H1 (cell line): Measurements from ENCODE around the gene GALNT9. TPM values are rescaled to one million over a fixed set of nuclear protein-coding genes. Genes with fewer than 3 reads are reported as not detected.

Experiments
- CTCF ChIA-PET: fragments of 300-600 bp; sonication (Branson Sonifier 250); formaldehyde crosslinking; loops from one replicate; lab custom pipeline; 2021; ENCODE audit not compliant: partially characterized antibody; lab: Charles Lee
- POLR2A ChIA-PET: fragments of 300-600 bp; sonication (Branson Sonifier 250); formaldehyde crosslinking; loops from one replicate; lab custom pipeline; 2021; ENCODE audit warnings: inconsistent platforms; ENCODE audit not compliant: partially characterized antibody; lab: Charles Lee
- DNase-seq, 2 experiments: peaks; one replicate each; pipeline versions ENCODE4 v3.0.0 to v3.0.0-alpha.2; 2010 to 2022; ENCODE audit warnings: low spot score in 2 of 2, low read depth in 1 of 2, mixed read lengths in 1 of 2
- FAIRE-seq: peaks from 2 replicates; lab custom pipeline; 2011; peaks lifted over from hg19 to GRCh38; lab: Jason Lieb, UNC
- H2AFZ ChIP-seq: 2 replicates; pipeline ENCODE4 v1.8.1; 2012; ENCODE audit warnings: low read length, inconsistent platforms
- H2AK5ac ChIP-seq: 2 replicates; pipeline ENCODE4 v1.6.1; 2013; ENCODE audit warnings: low read depth, low read length
- H2BK120ac ChIP-seq: replicated peaks from 2 replicates; pipeline ENCODE3; 2013; ENCODE audit warnings: low read depth, low read length, inconsistent platforms
- H2BK12ac ChIP-seq: 2 replicates; pipeline ENCODE4 v1.6.1; 2013; ENCODE audit warnings: low read depth, low read length
- H2BK15ac ChIP-seq: 2 replicates; pipeline ENCODE4 v1.6.1; 2013; ENCODE audit warnings: low read length
- H2BK20ac ChIP-seq: 2 replicates; pipeline ENCODE4 v1.6.1; 2013; ENCODE audit warnings: low read length
- H2BK5ac ChIP-seq: 2 replicates; pipeline ENCODE4 v1.6.1; 2013; ENCODE audit warnings: low read depth, low read length
- H3K14ac ChIP-seq: 2 replicates; pipeline ENCODE4 v1.6.1; 2013; ENCODE audit warnings: inconsistent platforms; ENCODE audit not compliant: insufficient read length
- H3K18ac ChIP-seq: 2 replicates; pipeline ENCODE4 v1.6.1; 2013; ENCODE audit warnings: low read length; ENCODE audit errors: extremely low read depth
- H3K23ac ChIP-seq: 2 replicates; pipeline ENCODE4 v1.6.1; 2013; ENCODE audit warnings: inconsistent platforms; ENCODE audit not compliant: insufficient read length
- H3K23me2 ChIP-seq: 2 replicates; pipeline ENCODE4 v1.6.1; 2013; ENCODE audit warnings: low read depth, low read length
- H3K27ac ChIP-seq: 2 replicates; pipeline ENCODE4 v1.6.1; 2011; ENCODE audit warnings: low read depth, low read length, inconsistent platforms
- H3K27me3 ChIP-seq, 4 experiments: replicated peaks in 1 of 4; 1 replicate in 1 of 4; 2 replicates in 3 of 4; pipeline versions ENCODE4 v1.6.1 to v1.8.1; 2011 to 2013; ENCODE audit warnings: low read length in 3 of 4, mild to moderate bottlenecking in 3 of 4, inconsistent platforms in 2 of 4, mixed read lengths in 2 of 4, moderate library complexity in 1 of 4; ENCODE audit not compliant: control insufficient read depth in 3 of 4, insufficient read depth in 3 of 4; ENCODE audit errors: extremely low read depth in 1 of 4
- H3K36me3 ChIP-seq, 4 experiments: 2 replicates each; pipeline versions ENCODE4 v1.6.1 to v1.8.1; 2011 to 2013; ENCODE audit warnings: mild to moderate bottlenecking in 4 of 4, low read length in 3 of 4, moderate library complexity in 2 of 4, control low read depth in 1 of 4, inconsistent platforms in 1 of 4; ENCODE audit not compliant: insufficient read depth in 4 of 4, control insufficient read depth in 2 of 4
- H3K4ac ChIP-seq: replicated peaks from 2 replicates; pipeline ENCODE3; 2013; ENCODE audit warnings: low read length, low read depth, mixed read lengths, inconsistent platforms; ENCODE audit not compliant: insufficient read length
- H3K4me1 ChIP-seq, 4 experiments: replicated peaks in 1 of 4; 1 replicate in 1 of 4; 2 replicates in 3 of 4; pipeline versions ENCODE4 v1.6.1 to v1.8.1; 2011 to 2013; ENCODE audit warnings: low read length in 3 of 4, inconsistent platforms in 2 of 4, mixed read lengths in 1 of 4; ENCODE audit not compliant: insufficient read depth in 4 of 4, control insufficient read depth in 3 of 4
- H3K4me2 ChIP-seq, 2 experiments: 2 replicates each; pipeline versions ENCODE4 v1.6.1 to v1.8.1; 2011 to 2013; ENCODE audit warnings: low read depth in 2 of 2, low read length in 2 of 2, control low read depth in 1 of 2, inconsistent platforms in 1 of 2, mild to moderate bottlenecking in 1 of 2; ENCODE audit not compliant: insufficient read depth in 1 of 2
- H3K4me3 ChIP-seq, 4 experiments: fragments of 200-600, 300-600 bp in 1 of 4; sonication (generic), shearing (Covaris generic), sonication (Bioruptor Twin) in 1 of 4; 2 replicates each; pipeline versions ENCODE4 v1.5.1 to v1.8.1; 2011 to 2016; ENCODE audit warnings: low read length in 4 of 4, low read depth in 3 of 4, control low read depth in 2 of 4, inconsistent platforms in 2 of 4, mild to moderate bottlenecking in 2 of 4, mixed read lengths in 1 of 4, moderate library complexity in 1 of 4; ENCODE audit not compliant: insufficient read depth in 2 of 4; ENCODE audit errors: extremely low read depth in 1 of 4
- H3K56ac ChIP-seq: replicated peaks from 2 replicates; pipeline ENCODE3; 2013; ENCODE audit warnings: low read depth, mild to moderate bottlenecking, mixed read lengths, low read length, inconsistent platforms; ENCODE audit not compliant: insufficient read length
- H3K79me1 ChIP-seq: 2 replicates; pipeline ENCODE4 v1.6.1; 2013; ENCODE audit warnings: low read depth, low read length, control low read depth
- H3K79me2 ChIP-seq, 2 experiments: 2 replicates each; pipeline versions ENCODE4 v1.6.1 to v1.8.1; 2012 to 2013; ENCODE audit warnings: low read length in 2 of 2, mild to moderate bottlenecking in 2 of 2, inconsistent platforms in 1 of 2; ENCODE audit not compliant: insufficient read depth in 2 of 2, control insufficient read depth in 1 of 2
- H3K9ac ChIP-seq, 4 experiments: replicated peaks in 1 of 4; 1 replicate in 1 of 4; 2 replicates in 3 of 4; pipeline versions ENCODE4 v1.6.1 to v1.8.1; 2011 to 2013; ENCODE audit warnings: low read depth in 3 of 4, low read length in 3 of 4, control low read depth in 2 of 4, mild to moderate bottlenecking in 2 of 4, moderate library complexity in 2 of 4, inconsistent platforms in 1 of 4; ENCODE audit errors: extremely low read depth in 1 of 4
- H3K9me3 ChIP-seq, 2 experiments: 2 replicates each; pipeline versions ENCODE4 v1.6.1 to v1.8.1; 2012 to 2013; ENCODE audit warnings: mild to moderate bottlenecking in 2 of 2, moderate library complexity in 2 of 2, control low read depth in 1 of 2, inconsistent platforms in 1 of 2, low read depth in 1 of 2, low read length in 1 of 2, mixed read lengths in 1 of 2; ENCODE audit not compliant: insufficient read depth in 2 of 2
- H4K20me1 ChIP-seq, 2 experiments: replicated peaks in 1 of 2; 2 replicates each; pipeline versions ENCODE3 to v1.8.1; 2011 to 2013; ENCODE audit warnings: inconsistent platforms in 2 of 2, low read length in 2 of 2, mild to moderate bottlenecking in 1 of 2; ENCODE audit not compliant: insufficient read depth in 2 of 2, control insufficient read depth in 1 of 2
- H4K5ac ChIP-seq: 2 replicates; pipeline ENCODE4 v1.6.1; 2013; ENCODE audit warnings: low read length, low read depth, mixed read lengths, inconsistent platforms; ENCODE audit not compliant: insufficient read length
- H4K8ac ChIP-seq: 2 replicates; pipeline ENCODE4 v1.8.0; 2013; ENCODE audit warnings: mild to moderate bottlenecking, moderate library complexity, low read length, inconsistent platforms; ENCODE audit not compliant: insufficient read depth; ENCODE audit errors: extremely low read depth
- H4K91ac ChIP-seq: replicated peaks from 2 replicates; pipeline ENCODE3; 2013; ENCODE audit warnings: low read length, mixed read lengths, inconsistent platforms; ENCODE audit not compliant: insufficient read length
- ASH2L ChIP-seq: fragments of 200-600, 300-600 bp; sonication (generic); IDR thresholded peaks from one replicate; pipeline ENCODE4 v1.7.1; 2017; ENCODE audit warnings: low read length
- ATF3 ChIP-seq: IDR thresholded peaks from 2 replicates; pipeline ENCODE4 v1.6.1; 2011; ENCODE audit warnings: low read depth, mild to moderate bottlenecking, low read length; ENCODE audit not compliant: insufficient read depth
- BRCA1 ChIP-seq: IDR thresholded peaks from 2 replicates; pipeline ENCODE4 v1.6.1; 2012; ENCODE audit warnings: low read depth, low read length, improper control_type of control experiment
- CHD1 ChIP-seq: IDR thresholded peaks from 2 replicates; pipeline ENCODE4 v1.6.1; 2012; ENCODE audit warnings: low read depth, low read length, improper control_type of control experiment
- E2F6 ChIP-seq: IDR thresholded peaks from 2 replicates; pipeline ENCODE4 v1.6.1; 2012; ENCODE audit warnings: inconsistent platforms
- EGR1 ChIP-seq: IDR thresholded peaks from 2 replicates; pipeline ENCODE4 v1.6.1; 2011; ENCODE audit warnings: low read depth, low read length, borderline replicate concordance
- PHF8 ChIP-seq: fragments of 200-600 bp; sonication (generic); conservative IDR thresholded peaks from 2 replicates; pipeline ENCODE4 v1.7.1; 2012; ENCODE audit warnings: low read depth, mild to moderate bottlenecking, inconsistent platforms, low read length, moderate library complexity
- RAD21 ChIP-seq, 2 experiments: IDR thresholded peaks in 1 of 2; conservative IDR thresholded peaks in 1 of 2; 2 replicates each; pipeline ENCODE4 v1.6.1; 2011; ENCODE audit warnings: low read depth in 2 of 2, low read length in 2 of 2, improper control_type of control experiment in 1 of 2, inconsistent platforms in 1 of 2, mild to moderate bottlenecking in 1 of 2, moderate library complexity in 1 of 2
- RBBP5 ChIP-seq: IDR thresholded peaks from 2 replicates; pipeline ENCODE4 v1.7.1; 2012; ENCODE audit warnings: low read depth, mild to moderate bottlenecking, inconsistent platforms, low read length, moderate library complexity, borderline replicate concordance
- RNF2 ChIP-seq: fragments of 200-900, 300-1000 bp; sonication (generic); IDR thresholded peaks from 2 replicates; pipeline ENCODE4 v1.7.1; 2016; ENCODE audit warnings: borderline replicate concordance, low read depth, mild to moderate bottlenecking, antibody characterized with exemption, low read length; ENCODE audit not compliant: poor library complexity, severe bottlenecking; ENCODE audit errors: missing control alignments
- SIN3A ChIP-seq, 2 experiments: IDR thresholded peaks in 1 of 2; conservative IDR thresholded peaks in 1 of 2; 2 replicates each; pipeline ENCODE4 v1.6.1; 2011 to 2012; ENCODE audit warnings: low read length in 2 of 2, improper control_type of control experiment in 1 of 2, low read depth in 1 of 2, mild to moderate bottlenecking in 1 of 2
- TCF12 ChIP-seq: IDR thresholded peaks from 2 replicates; pipeline ENCODE4 v1.6.1; 2011; ENCODE audit warnings: low read depth, mild to moderate bottlenecking, low read length
- WGBS, 2 experiments: shearing (Covaris generic) in 1 of 2; methylation state at CpG; one replicate each; pipeline versions ENCODE4 v1.1.6 to v1.1.7; 2013 to 2015; ENCODE audit warnings: low lambda C conversion rate in 2 of 2, mixed read lengths in 2 of 2, inconsistent platforms in 1 of 2, low coverage in 1 of 2, missing lambda C conversion rate in 1 of 2; ENCODE audit not compliant: insufficient replicate concordance in 2 of 2, insufficient coverage in 1 of 2, insufficient read length in 1 of 2; ENCODE audit errors: extremely low coverage in 1 of 2, missing lambda C conversion rate in 1 of 2; 5-methylcytosine and 5-hydroxymethylcytosine counted together
- polyA plus RNA-seq, 7 experiments: library from polyadenylated mRNA; depleted of rRNA in 3 of 7; stranded (reverse) in 5 of 7; unstranded in 2 of 7; fragments of >200 nt in 5 of 7; fragments of 200-250 nt in 2 of 7; gene quantifications; 1 replicate in 5 of 7; 2 replicates in 1 of 7; 4 replicates in 1 of 7; pipeline versions ENCODE4 v1.2.1 to v1.2.3, GENCODE V29; 2011 to 2013; ENCODE audit warnings: missing spikeins in 2 of 7, mixed read lengths in 2 of 7
- total RNA-seq: library from RNA; stranded (reverse); fragmentation: NEBNext Ultra II Directional; extraction: Animal tissue kit (Norgen Biotek cat#: 25700); gene quantifications from 2 replicates; pipeline ENCODE4 v1.2.1, GENCODE V29; 2021

GALNT9 gene
- total and polyA plus RNA-seq, 2 of the 8 experiments (the other 6 are each of a cell fraction or from before 2014, with no cell fraction given) = 2.0 to 3.6 TPM

- Histone ChIP-seq H2BK20ac (no peak overlapping the region), H2AFZ (no peak overlapping the region), H3K4me2 (no peak overlapping the region), H3K4me3 (no peak overlapping the region), H4K91ac (no peak overlapping the region), H3K79me1 (no peaks in the 10 kb centered on the region), H3K14ac (no peak overlapping the region), H3K4me1 (no peaks in the 10 kb centered on the region; a peak in 1 of 7 replicates), H3K23me2 (peaks cover 15% of the 10 kb centered on the region; the same call in 1 of the 2 replicates), H2AK5ac (no peak overlapping the region), H4K8ac (no peak overlapping the region), H2BK120ac (no peak overlapping the region), H3K23ac (no peak overlapping the region), H3K79me2 (no peaks in the 10 kb centered on the region), H3K18ac (no peak overlapping the region), H3K27ac (no peak overlapping the region), H4K20me1 (peaks cover 0 to 11% of the 10 kb centered on the region in 2 experiments), H2BK5ac (no peak overlapping the region), H3K9me3 (no peaks in the 10 kb centered on the region), H2BK15ac (no peak overlapping the region), H3K36me3 (no peaks in the 10 kb centered on the region), H2BK12ac (no peak overlapping the region), H4K5ac (no peak overlapping the region), H3K27me3 (peaks cover 0 to 8% (median 5%) of the 10 kb centered on the region in 4 experiments; a peak in 4 of 7 replicates), H3K56ac (no peak overlapping the region), H3K4ac (no peak overlapping the region), H3K9ac (no peak overlapping the region)
- POLR2A ChIA-PET = no interaction called here
- 86 to 100% methylated on average over 1 to 4 of the region's 7 CpGs for WGBS, 2 experiments
- CTCF ChIA-PET = no interaction called here
- no peak for DNase-seq
- FAIRE-seq = no peak
- no peak for TF ChIP-seq RNF2
- no peak for TF ChIP-seq RAD21 (IDR thresholded peaks at IDR 0.05 in 1 of 2, conservative IDR thresholded peaks at IDR 0.05 in 1 of 2; ENCODE audit: low read depth in 2 of 2, low read length in 2 of 2)
- TF ChIP-seq TCF12 = no peak
- no peak for TF ChIP-seq E2F6
- TF ChIP-seq EGR1 = no peak
- no peak for TF ChIP-seq PHF8
- no peak for TF ChIP-seq BRCA1
- TF ChIP-seq RBBP5 = no peak
- no peak for TF ChIP-seq ASH2L
- TF ChIP-seq ATF3 = no peak
- no peak for TF ChIP-seq CHD1
- no peak for TF ChIP-seq SIN3A (conservative IDR thresholded peaks at IDR 0.05 in 1 of 2, IDR thresholded peaks at IDR 0.05 in 1 of 2; ENCODE audit: low read depth in 1 of 2, low read length in 2 of 2)
Observed at GRCh38 chr12:132164426-132164825, 165.0 kb downstream of the GALNT9 start.
